Right ventricle myocardium superior (tissue), 1 donor: ENCODE measurements around the gene COX19. TPM values are rescaled to one million over a fixed set of nuclear protein-coding genes. Genes with fewer than 3 reads are reported as not detected.

Experiments used
- ATAC-seq: fragments of 200-7000 bp; cut with Tn5 transposase; one replicate; pipeline ENCODE4 v1.9.1; 2020; ENCODE audit warnings: mild to moderate bottlenecking; ENCODE audit not compliant: poor library complexity
- DNase-seq: peaks from one replicate; pipeline ENCODE4 v3.0.0-alpha.2; 2020
- intact Hi-C: fragments of 100-400 bp; cut with DNase I; formaldehyde crosslinking; loops from one replicate; pipeline ENCODE4 v1.11.2; 2022
- total RNA-seq: library from RNA; stranded (reverse); fragmentation: NEBNext Ultra II Directional; extraction: Animal tissue kit (Norgen Biotek cat#: 25700); gene quantifications from one replicate; pipeline ENCODE4 v1.2.1, GENCODE V29; 2021
- donor health status: DM: no; HTN: yes; CAD: no; lungs with severe emphysema.

Gene COX19
- total RNA-seq, 1 donor from 2014 or later: 8.0 TPM

- no peak for DNase-seq
- intact Hi-C loops: no loop called here
Measured at GRCh38 chr7:983004-983615, 7.8 kb upstream of the COX19 start, which contains the start of gene CYP2W1. Gene CYP2W1 (plus strand): TSS chr7:983181. CDS start chr7:983212, 31 bp downstream.

GRCh38 chr7:982511-983003 lies 7.2 kb upstream of the COX19 start:
- intact Hi-C loops: no loop called here
- DNase-seq (no peak), ATAC-seq (no peak)

More at GRCh38 chr7:983004-983615, 7.8 kb upstream of the COX19 start, which contains the start of gene CYP2W1:
- no peak for ATAC-seq

DNA sequence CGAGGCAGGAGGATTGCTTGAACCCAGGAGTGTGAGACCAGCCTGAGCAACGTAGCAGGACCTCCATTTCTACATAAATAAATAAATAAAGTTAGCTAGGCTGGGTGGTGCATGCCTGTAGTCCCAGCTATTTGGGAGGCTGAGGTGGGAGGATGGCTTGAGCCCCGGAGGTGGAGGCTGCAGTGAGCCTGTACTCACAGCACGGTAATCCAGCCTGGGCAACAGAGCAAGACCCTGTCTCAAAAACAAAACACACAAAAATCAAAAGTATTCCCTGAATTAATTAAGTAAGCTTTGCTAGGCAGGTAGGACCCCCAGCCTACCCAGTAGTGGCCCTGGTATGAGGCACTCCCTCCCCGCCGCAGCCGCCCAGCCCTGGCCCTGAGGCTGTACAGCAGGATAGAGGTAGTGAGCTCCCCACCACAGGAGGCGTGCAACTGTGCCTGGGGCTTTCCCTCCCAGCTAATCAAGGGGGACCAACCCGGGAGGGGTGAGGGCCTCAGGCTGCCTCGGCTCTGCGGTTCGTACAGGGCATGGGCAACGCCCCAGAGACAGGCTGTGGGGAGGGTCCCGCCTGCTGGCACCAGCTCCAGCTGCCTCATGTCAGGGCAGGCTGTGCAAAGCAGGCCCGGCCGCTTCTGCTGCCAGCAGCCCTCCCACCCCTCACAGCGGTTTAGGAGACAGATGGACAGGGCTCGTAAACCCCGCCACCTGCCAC lies 6.6 kb upstream of the COX19 start:
- no peak for DNase-seq
- no peak for ATAC-seq
- intact Hi-C loops: no loop called here

- intact Hi-C loops: no loop called here
- ATAC-seq (no peak), DNase-seq (no peak)
Measured at GRCh38 chr7:979886-980571, 4.7 kb upstream of the COX19 start.

DNA sequence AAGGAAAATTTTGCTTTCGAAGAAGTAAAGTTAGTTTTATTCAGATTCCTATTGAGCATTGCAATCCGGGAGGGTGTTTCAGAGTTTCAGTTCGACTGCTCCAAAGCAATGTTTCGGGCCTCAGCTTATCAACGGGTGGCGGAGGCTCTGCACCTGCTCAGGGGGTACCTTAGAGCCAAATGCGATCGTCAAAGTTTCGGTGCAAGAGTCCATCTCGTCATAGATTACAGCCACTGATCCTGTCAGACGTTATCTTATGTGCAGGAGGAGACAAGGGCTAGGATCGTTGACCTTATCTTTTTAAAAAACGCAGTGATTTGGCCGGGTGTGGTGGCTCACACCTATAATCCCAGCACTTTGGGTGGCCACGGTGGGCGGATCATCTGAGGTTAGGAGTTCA lies 3.8 kb upstream of the COX19 start:
- no peak for DNase-seq
- intact Hi-C loops: no loop called here
- ATAC-seq: no peak

- ATAC-seq: no peak
- intact Hi-C loops: no loop called here
- no peak for DNase-seq
Measured at GRCh38 chr7:978416-979091, 3.2 kb upstream of the COX19 start.

DNA sequence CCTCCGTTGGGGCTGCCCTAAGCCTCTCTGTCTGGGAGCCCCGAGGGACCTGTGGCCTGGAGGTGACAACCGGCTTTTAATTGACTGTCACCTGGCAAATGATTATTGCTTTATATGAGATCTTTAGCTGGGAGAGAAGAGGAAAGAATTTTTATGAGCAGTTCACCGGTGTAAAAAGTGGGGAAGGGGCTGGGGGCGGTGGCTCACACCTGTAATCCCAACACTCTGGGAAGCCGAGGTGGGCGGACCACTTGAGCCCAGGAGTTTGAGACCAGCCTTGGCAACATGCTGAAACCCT lies 2.6 kb upstream of the COX19 start:
- ATAC-seq (no peak), DNase-seq (no peak)
- intact Hi-C loops: no loop called here

DNA sequence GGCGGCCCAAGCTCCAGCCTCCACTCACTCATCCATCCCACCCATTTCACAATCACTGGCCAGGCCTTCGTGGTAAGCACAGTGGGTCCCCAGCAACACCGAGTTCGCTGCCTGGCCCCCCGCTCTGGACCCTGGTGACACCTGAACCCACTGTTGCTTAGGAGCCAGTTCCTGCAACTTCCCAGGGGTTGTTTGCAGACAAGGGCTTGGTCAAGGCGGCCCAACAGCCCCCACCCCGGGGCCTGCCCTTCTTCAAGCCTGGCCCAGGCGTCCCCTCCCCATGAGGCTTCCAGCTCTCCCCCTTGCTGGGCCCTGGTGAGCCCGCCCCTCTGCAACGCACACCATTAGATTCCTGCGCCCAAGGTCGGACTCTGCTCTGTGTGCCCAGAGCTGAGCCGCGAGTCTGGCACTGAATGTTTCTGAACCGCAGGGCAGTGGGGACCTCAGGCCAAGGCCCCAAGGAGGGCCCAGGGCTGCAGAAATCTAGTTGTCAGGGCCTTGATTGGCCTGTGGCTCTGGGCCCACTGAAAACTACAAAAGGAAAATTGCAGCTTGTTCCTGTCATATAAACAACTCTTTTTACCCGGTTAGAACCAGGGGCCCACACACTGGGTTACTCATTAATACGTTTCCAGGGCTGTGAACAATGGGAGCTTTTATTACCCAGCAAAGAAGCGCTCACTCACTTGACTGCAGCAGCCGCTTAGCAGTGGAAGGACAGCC lies 2.1 kb upstream of the COX19 start:
- intact Hi-C loops: no loop called here
- ATAC-seq (no peak), DNase-seq (no peak)

- ATAC-seq: no peak
- no peak for DNase-seq
- intact Hi-C loops: no loop called here
Measured at GRCh38 chr7:976901-977325, 1.6 kb upstream of the COX19 start.

DNA sequence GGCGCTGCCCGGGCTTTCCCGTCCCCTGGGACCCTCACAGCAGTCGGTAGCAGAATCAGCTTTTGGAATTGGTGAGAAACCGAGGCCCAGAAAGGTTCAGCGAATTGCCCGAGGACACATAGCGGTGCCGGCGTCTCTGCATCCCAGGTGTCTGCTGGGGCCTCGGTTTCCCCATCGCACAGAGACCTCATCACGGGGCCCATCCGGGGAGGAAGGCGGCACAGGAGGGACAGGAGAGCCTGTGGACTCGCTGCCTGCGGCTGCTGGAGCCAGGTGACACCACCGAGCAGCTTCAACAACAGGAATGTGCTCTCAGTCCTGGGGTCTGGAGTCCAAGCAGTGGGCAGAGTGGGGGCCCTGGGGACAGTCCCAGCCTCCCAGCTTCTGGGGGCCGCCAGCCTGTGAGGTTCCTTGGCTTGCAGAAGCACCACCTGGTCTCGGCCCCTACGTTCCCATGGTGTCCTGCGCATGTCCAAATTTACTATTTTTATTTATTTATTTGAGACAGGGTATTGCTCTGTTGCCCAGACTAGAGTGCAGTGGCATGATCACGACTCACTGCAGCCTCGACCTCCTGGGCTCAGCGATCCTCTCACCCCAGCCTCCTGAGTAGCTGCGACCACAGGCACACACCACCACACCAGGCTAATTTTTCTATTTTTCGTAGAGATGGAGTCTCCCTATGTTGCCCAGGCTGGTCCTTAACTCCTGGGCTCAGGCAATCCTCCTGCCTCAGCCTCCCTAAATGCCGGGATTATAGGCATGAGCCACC lies 539 bp upstream of the COX19 start:
- ATAC-seq: no peak
- intact Hi-C loops: no loop called here
- DNase-seq: no peak

- DNase-seq: no peak
- no peak for ATAC-seq
- intact Hi-C loops: no loop called here
Measured at GRCh38 chr7:974172-974571, 1.2 kb downstream of the COX19 start.

- DNase-seq: no peak
- intact Hi-C loops: no loop called here
- no peak for ATAC-seq
Measured at GRCh38 chr7:973312-973711, 2.0 kb downstream of the COX19 start.

GRCh38 chr7:972676-973309 lies 2.6 kb downstream of the COX19 start:
- intact Hi-C loops: no loop called here
- no peak for ATAC-seq
- no peak for DNase-seq

DNA sequence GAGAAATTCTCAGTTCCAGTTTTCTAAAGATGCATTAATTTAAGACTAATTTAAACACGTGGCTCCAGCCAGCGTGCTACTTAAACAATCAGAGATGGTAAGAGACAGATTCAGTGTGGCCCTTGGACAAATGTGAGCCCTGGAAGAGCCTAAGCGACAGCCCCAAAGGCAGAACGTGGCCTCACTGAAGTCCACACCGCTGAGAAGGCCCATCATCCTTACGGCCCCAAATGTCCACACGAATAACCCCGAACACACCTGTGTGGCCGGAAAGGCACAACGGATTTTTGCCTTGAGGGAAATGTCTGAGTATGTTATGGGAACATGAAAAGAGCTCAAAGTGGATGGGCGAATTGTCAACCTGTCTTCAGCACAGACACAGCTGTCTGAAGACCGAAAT lies 3.2 kb downstream of the COX19 start:
- DNase-seq: no peak
- intact Hi-C loops: no loop called here
- no peak for ATAC-seq

DNA sequence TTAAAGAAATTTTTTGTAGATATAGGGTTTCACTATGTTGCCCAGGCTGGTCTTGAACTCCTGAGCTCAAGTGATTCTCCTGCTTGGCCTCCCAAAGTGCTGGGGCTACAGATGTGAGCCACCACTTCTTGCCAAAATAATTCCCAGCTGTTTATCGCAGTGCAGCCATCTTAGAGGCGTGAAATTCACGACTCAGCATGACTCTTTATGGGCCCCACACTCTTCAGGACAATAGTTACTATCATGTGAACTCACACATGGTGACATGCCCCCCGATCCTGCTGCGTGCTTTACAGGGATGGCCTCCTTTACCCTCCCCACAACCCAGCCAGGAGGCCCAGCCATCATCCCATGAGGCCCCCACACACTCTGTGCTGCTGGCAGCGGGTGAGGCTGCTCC lies 4.6 kb downstream of the COX19 start:
- no peak for DNase-seq
- no peak for ATAC-seq
- intact Hi-C loops: no loop called here

DNA sequence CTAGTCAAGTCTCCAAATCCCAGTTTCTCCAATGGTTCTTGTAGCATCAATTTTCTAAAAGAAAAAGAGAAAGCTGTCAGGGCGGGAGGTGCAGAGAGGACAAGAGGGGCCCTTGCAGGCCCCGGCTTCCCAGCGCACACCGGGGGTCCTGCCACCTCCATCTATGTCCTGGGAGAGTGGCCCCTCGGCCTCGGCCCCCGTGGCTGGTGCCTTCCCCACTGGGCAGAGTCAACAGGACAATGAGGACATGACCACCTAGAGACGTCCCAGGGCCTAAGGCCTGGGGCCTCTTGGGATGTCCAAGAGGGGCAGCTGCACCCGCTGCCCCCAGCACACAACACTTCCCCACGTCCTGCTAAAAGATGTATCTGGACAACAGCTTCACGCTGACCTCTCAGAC lies 5.9 kb downstream of the COX19 start:
- ATAC-seq (no peak), DNase-seq (no peak)
- intact Hi-C loops: no loop called here

- intact Hi-C loops: no loop called here
- no peak for ATAC-seq
- no peak for DNase-seq
Measured at GRCh38 chr7:968205-969105, 6.9 kb downstream of the COX19 start.
